GM21526 (cell line): Measurements from ENCODE around the gene ARL5B.

Source experiments
- ATAC-seq: cut with Tn5 transposase; IDR thresholded peaks from one replicate; pipeline ENCODE4 v1.9.1; 2021; ENCODE audit warnings: moderate library complexity; ENCODE audit not compliant: unreplicated experiment, low FRiP score

Gene ARL5B

GRCh38 chr10:18699849-18700840, 40.9 kb downstream of the ARL5B start:
- ATAC-seq = no peak

- no peak for ATAC-seq
Observed at GRCh38 chr10:18703521-18703920, 44.3 kb downstream of the ARL5B start.

- no peak for ATAC-seq
Observed at GRCh38 chr10:18710201-18710653, 51.0 kb downstream of the ARL5B start.

GRCh38 chr10:18713077-18713476, 53.8 kb downstream of the ARL5B start:
- no peak for ATAC-seq

- no peak for ATAC-seq
Observed at GRCh38 chr10:18718991-18719390, 59.8 kb downstream of the ARL5B start.

GRCh38 chr10:18719811-18720210, 60.6 kb downstream of the ARL5B start:
- no peak for ATAC-seq

GRCh38 chr10:18721067-18721466, 61.8 kb downstream of the ARL5B start:
- no peak for ATAC-seq

- ATAC-seq = no peak
Observed at GRCh38 chr10:18723801-18724200, 64.6 kb downstream of the ARL5B start.
